GM18505 (cell line): Measurements from ENCODE around the gene CADPS.

ENCODE experiments used
- ATAC-seq: cut with Tn5 transposase; IDR thresholded peaks from one replicate; pipeline ENCODE4 v1.9.1; 2021; ENCODE audit not compliant: unreplicated experiment
- POLR2A ChIP-seq: IDR thresholded peaks from 4 replicates; pipeline ENCODE4 v1.6.1; 2011; ENCODE audit warnings: borderline replicate concordance; ENCODE audit not compliant: insufficient read depth, insufficient read length; ENCODE audit errors: extremely low read depth

The CADPS gene

DNA sequence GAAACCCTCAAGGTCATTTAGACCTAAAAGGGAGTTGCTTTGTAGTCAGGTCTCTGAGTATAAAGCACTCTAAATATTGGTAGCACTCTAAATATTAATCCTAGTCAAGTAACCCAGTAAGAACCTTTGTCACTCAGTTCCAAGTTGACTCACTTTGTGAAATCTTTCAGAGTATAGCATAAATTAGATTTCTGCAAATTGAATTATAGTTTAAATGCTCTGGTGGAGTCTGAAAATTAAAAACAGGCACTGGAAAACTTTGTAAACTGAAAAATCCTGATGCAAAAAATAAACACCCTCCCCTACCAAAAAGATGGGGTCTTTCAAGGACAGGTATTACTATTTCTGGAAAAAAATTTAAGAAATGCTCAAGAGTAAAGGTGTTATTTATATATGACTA is 305.6 kb downstream of the CADPS start:
- no peak for TF ChIP-seq POLR2A
- ATAC-seq = no peak

DNA sequence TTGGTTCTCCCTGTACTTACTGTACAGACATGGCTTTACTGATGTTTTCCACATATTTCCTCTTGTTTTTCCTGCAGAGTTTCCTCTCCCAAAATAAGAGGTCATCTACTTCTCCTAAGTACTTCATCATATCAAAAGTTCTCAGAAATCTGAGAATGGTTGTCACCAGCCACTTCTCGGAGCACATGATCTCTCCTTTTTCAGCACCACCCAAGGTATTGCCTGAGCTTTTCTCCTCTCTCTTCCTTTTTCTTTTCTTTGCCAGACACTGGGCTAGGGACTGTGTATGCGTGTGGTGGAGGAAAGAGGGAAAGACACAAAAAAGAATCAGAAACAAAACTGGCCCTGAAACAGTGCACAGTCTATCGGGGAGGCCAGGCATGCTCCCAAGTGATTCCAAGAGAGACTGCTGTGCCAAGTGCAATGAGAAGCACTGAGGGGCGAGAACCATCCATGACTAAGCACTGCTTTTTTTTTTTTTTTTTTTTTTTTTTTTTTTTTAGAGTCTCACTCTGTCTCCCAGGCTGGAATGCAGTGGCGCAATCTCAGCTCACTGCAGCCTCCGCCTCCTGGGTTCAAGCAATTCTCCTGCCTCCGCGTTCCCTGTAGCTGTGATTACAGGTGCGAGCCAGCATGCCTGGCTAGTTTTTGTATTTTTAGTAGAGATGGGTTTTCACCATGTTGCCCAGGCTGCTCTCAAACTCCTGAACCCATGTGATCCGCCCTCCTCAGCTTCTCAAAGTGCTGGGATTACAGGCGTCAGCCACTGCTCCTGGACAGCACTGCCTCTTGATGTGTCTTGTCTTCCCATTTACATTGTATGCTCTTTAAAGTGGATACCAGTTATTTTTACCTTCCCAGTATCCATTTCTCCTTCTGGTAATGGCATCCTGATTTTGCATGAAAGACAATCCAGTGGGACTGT is 307.9 kb downstream of the CADPS start:
- no peak for TF ChIP-seq POLR2A

DNA sequence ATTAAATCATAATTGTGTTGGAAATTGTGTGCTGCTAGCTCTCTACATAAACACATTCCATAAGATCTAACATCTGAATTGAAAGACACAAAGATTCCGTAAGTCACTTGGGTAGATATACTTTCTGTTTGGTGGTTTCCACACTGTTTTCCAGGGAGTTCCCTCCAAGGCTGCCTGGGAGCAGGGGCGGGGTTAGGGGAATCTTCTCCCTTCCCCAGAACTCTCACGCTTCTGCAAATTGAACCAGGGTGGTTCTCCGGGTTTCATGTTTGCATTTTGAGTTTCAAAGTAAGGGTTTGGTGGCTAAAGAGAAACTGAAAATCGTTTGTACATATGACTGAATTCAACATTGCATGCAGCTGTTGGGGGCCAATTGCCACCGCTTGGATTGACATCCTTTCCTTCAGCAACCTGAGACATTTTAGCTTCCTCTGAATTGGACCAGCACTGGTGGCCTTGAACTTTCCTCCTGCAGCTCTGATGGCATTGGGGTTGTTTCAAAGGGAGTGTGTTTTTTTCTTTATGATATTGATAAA is 309.1 kb downstream of the CADPS start:
- ATAC-seq = no peak

More for the DNA sequence above, 307.9 kb downstream of the CADPS start:
- no peak for ATAC-seq

DNA sequence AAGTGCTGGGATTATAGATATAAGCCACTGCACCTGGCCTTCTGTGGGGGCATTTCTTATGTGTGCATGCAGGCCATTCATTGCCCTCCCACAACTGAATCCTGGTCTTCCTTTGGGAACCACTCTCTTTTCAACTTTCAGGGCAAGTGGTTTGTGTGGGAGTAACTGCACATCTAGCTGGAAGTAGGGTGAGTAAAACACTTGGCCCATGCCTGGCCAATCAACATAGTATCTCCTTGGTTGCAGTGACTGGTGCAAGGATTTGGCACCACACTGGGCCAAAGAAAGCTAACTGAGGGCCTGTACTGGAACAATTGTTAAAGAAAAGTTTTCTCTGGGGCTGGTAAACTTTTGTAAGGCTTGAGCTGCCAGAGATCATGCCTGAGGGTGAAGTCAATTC is 312.6 kb downstream of the CADPS start:
- ATAC-seq = no peak
- TF ChIP-seq POLR2A = no peak

More for the DNA sequence above, 309.1 kb downstream of the CADPS start:
- no peak for TF ChIP-seq POLR2A

DNA sequence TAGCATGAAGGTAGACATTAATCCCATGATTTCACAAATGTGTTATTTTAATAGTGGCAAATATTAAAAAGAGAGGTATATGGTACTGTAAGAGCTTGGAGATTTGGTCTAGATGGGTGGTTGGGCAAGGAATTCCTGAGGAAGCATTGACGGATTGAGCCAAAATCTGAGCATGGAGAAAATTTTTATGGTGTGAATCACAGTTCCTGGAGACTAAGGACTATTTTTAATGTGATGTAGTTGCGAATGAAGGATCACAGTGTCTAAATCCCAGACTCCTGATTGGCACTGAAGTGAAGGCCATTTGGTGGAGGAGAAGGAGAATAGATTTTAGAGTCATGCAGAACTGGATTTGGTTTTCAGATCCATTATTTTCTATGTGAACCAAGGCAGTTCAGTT is 313.2 kb downstream of the CADPS start:
- ATAC-seq = no peak
- TF ChIP-seq POLR2A = no peak

DNA sequence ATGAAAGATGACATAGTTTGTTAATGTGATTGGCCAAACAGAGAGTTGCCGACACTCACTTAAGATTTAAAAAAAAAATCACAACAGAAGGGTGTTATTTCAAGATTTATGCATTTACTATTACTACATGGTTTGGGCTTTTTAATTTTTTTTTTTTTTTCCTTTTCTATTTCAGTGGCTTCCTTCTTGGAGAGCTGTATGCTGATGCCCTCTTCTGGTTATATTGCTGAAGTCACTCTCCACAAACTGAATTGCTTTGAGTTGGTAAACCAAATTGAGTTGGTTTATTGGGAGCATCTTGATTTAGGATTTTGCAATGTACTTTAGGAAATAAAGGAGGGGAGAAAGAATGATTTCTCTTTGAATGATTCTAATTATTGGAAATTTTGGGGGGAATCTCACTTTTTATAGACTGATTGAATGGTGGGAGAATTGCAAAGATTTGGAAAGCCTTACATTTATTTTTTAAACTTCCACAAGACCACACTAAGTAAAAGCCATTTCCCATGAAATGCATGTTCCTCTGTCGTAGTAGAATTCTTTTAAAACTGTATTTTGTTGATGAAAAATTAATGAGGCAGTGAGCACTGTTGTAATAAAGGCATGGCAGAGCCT is 315.3 kb downstream of the CADPS start:
- no peak for TF ChIP-seq POLR2A

DNA sequence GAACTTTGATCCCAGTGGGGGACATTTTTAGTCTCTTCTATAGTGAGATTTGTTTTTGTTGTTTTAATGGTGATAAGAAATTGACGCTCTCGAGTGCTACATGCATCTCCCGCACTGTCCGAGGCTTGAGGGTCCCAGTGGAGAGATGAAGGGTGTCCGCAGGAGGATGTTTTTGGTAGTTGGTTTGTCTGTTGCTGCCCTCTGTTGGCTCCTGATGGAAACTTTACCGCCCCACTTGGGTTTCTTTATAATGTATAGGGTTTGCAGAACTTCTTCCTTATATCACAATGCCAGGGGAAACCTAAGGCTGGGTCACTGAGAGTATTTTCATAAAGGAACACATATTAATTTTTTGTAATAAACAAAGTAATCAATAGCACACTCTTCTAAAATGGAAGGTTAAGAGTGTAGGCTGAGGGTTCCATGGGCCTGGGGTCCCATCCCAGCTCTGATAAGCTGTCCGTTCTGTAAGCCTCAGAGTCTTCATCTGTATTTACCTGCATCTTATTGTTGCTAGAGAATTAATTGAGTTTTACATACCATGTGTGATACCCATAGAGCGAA is 316.6 kb downstream of the CADPS start:
- TF ChIP-seq POLR2A = no peak
- no peak for ATAC-seq

More for the DNA sequence above, 315.3 kb downstream of the CADPS start:
- ATAC-seq = no peak

DNA sequence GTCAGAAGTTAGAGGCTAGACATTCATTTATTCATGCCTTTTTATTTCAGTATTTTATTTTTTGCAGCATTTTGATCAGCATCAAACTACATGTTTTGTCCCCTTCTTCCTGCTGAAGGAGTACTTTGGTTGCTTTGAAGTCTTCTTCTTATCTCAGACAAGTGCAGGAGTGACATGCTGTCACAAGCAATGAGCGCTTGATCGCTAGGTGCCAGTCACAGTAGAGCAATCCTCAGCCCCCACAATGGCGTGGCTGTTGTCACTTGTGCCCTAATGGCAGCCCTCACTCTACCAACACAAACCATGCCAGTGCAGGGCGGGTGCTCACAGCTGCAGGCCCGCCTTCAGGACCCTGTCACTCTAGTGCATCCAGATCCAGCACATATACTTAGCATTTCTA is 317.2 kb downstream of the CADPS start:
- no peak for TF ChIP-seq POLR2A
- ATAC-seq = no peak

DNA sequence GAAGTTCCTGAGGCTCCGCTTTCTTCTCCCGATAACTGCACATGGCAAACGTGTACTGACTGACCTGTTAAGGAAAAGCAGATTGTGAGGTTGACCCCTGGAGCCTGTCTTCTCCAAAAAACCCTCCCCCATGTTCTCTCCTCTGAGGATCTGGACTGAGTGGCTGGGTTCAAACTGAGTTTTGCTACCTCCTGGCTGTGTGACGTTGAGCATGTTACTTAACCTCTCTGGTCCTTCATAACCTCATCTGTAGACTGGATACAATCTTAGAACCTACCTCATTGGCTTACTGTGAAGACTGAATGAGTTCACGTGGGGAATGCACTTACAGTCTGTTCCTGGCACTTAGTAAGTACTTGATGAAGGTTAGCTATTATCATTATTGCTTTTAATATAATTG is 317.8 kb downstream of the CADPS start:
- TF ChIP-seq POLR2A = no peak
- no peak for ATAC-seq

DNA sequence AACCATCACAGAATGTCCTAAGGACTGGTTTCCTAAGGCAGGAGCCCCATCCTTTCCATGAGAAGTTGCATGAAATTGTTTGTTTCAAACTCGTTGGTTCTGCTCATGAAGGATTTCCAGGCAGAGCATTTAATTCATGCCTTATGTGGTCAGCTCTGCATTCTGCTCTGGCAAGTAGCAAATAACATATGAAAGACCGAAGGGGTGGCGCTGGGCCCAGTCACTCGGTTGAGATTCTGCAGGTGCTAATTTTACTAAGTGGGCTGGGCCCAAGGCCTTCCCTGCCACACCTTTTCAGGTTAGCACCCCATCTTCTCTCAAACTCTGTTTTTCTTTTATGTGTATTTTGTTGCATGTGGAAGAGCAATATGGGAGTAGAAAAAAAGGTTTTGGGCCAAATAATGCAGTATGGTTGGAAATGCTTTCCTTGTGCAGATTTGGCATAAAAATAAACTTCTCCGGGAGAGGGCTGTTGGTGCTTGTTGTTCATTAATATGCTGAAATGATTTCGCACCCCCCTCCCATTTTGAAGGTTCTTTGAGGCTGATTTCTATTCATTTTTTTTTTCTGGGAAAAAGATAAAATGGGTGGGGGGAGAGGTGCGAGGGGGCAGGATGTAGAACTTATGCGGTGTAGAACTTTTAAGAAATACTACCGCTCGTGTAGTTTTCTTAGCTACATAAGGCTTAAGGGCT is 318.9 kb downstream of the CADPS start:
- ATAC-seq = no peak
- no peak for TF ChIP-seq POLR2A

DNA sequence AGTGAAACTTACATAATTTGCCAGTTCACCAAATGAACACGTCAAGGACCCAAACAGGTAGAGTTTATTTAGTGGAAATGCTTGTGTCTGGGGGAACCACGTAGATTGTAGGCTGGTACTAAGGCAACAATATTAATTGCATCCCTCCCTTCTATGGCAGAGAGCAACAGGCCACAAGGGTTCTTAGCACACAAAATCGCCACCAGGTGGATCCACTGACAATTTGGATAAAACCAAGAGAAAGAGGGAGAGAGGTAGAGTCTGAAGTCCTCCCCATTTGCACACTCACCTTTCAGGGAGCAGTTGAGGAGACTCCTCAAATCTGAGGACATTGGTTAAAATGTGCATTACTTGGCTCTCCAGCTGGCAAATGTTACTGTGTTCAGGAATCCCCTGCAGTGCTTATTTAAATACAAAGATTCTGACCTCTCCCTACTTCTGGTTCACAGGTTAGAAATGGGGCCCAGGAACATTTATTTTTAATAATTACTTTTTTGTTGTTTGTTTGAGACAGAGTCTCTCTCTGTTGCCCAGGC is 320.9 kb downstream of the CADPS start:
- ATAC-seq = no peak
- TF ChIP-seq POLR2A = no peak

DNA sequence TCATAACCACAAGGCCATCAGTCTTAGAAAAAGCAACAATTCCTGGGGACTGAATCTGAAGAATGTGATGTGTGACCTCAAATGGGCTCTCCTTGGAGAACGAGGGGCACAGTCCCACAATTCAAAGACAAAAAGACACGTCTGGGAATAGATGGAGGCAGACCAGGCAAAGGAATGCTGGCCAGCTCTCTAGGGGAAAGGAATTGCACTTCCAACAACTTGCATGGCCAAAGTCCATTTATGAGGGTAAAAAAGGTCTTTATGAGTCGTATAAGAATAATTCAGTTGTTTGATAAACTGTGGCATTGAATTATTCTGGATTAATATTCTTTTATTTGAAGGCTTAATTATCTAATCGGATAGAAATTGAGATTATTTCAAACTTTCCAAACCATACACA is 321.4 kb downstream of the CADPS start:
- ATAC-seq = no peak
- TF ChIP-seq POLR2A = no peak

DNA sequence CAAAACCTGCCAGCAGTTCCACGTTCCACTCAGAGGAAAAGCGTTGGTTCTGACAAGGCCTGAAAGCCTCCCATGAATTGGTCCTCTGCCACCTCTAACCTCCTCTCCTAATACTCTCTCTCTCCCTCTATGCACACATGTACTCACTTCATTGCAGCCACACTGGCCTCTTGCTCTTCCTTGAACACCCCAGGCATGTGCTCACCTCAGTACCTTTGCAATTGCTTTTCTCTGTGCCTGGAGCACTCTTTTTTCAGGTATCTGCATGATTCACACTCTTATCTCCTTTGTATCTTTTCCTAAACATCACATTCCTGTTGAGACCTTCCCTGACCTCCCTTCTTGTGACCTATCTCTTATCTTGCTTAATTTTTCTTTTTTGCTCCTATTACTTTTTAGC is 323.7 kb downstream of the CADPS start:
- ATAC-seq = no peak
- no peak for TF ChIP-seq POLR2A

DNA sequence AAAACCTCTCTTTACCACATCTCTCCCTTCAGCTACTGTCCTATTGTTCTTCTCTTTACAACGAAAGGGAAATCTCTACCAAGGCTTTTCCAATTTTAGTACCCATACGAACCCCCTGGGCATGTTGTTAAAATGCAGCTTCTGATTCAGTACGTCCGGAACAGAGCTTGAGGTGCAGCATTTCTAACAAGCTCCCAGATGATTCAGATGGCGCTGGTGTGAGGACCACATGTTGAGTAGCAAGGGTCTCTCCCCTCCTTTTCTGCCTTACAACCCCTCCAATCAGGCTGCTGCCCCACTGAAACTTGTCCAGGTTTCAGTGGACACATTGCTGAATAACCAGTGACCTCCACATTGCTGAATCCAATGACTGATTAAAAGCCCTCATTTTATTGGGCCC is 324.8 kb downstream of the CADPS start:
- TF ChIP-seq POLR2A = no peak
- ATAC-seq = no peak
